ENCODE data around the gene ANGPT4. TPM values are rescaled to one million over a fixed set of nuclear protein-coding genes. Genes with fewer than 3 reads are reported as not detected.

Gene ANGPT4
- total and polyA plus RNA-seq, 9 of the 15 experiments (the other 6 are each of a cell fraction or from before 2014, with no cell fraction given), result not detected

DNA sequence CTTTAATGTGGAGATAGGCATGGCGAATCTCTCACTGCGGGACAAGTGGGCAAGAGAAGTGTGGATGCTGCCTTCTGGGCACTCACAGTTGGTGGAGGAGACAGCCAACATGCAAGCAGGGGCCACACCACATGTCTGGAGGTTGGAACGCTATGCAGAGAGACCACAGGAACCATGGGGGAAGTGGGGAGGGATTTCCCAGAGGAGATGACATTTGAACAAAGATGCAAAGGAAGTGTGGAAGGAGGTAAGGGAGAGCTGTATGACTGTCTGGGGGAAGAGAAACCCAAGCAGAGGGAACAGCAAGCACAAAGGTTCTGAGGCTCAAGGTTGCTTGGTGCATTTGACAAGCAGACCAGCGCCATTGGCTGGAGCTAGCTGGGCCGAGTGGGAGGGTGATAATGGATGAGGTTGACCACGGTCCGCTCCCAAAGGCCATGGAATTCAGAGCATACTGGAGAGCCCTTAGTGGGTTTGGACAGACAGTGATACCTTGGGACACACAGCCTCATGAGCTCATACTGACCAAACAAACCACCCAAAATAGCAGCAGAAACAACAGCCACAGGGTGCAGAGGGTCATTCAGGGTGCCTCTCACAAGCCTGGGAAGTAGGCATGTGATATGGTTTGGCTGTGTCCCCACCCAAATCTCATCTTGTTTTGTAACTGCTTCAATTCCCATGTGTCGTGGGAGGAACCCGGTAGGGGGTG lies 90.3 kb downstream of the ANGPT4 start:
- ATAC-seq (no peak), FAIRE-seq (no peak), DNase-seq (ENCODE audit: extremely low read depth in 1 of 4, low spot score in 3 of 4) (peak in 1 of 4 experiments; percentile 28)
- Histone ChIP-seq H3K4me1 (replicated peaks in 1 of 2; ENCODE audit: control insufficient read depth in 2 of 2, insufficient read depth in 2 of 2, low read length in 2 of 2) (peaks cover 40 to 46% of the 10 kb centered on the region in 2 experiments), H3K9me3 (replicated peaks; ENCODE audit: control insufficient read depth, insufficient read depth, low read depth, low read length) (peaks cover 9% of the 10 kb centered on the region), H3K4me2 (ENCODE audit: insufficient read depth, low read length) (no peak overlapping the region), H3K79me2 (ENCODE audit: control insufficient read depth, insufficient read depth, low read length) (no peaks in the 10 kb centered on the region), H3K27me3 (ENCODE audit: control insufficient read depth in 2 of 2, insufficient read depth in 2 of 2, low read length in 2 of 2) (no peaks in the 10 kb centered on the region), H4K20me1 (replicated peaks; ENCODE audit: control insufficient read depth, insufficient read depth, low read length) (no peaks in the 10 kb centered on the region), H3K27ac (ENCODE audit: extremely low read depth, low read depth, low read length) (no peak overlapping the region), H3K9ac (ENCODE audit: insufficient read depth in 1 of 2, low read depth in 2 of 2, low read length in 2 of 2) (no peak overlapping the region), H3K36me3 (ENCODE audit: control insufficient read depth, insufficient read depth, low read length) (no peaks in the 10 kb centered on the region), H2AFZ (ENCODE audit: low read depth, low read length) (0 out of 2 replicates have a peak overlapping the region, but pooled peaks have one; percentile 32), H3K9me1 (ENCODE audit: control insufficient read depth, insufficient read depth, low read length) (no peaks in the 10 kb centered on the region), H3K4me3 (no peak overlapping the region)
- in situ Hi-C loops (cut with MboI) (no loop called here), intact Hi-C loops (cut with micrococcal nuclease) (no loop called here)
- TF ChIP-seq RNF2 (IDR thresholded peaks at IDR 0.05), result no peak
- TF ChIP-seq, protein P1, sequence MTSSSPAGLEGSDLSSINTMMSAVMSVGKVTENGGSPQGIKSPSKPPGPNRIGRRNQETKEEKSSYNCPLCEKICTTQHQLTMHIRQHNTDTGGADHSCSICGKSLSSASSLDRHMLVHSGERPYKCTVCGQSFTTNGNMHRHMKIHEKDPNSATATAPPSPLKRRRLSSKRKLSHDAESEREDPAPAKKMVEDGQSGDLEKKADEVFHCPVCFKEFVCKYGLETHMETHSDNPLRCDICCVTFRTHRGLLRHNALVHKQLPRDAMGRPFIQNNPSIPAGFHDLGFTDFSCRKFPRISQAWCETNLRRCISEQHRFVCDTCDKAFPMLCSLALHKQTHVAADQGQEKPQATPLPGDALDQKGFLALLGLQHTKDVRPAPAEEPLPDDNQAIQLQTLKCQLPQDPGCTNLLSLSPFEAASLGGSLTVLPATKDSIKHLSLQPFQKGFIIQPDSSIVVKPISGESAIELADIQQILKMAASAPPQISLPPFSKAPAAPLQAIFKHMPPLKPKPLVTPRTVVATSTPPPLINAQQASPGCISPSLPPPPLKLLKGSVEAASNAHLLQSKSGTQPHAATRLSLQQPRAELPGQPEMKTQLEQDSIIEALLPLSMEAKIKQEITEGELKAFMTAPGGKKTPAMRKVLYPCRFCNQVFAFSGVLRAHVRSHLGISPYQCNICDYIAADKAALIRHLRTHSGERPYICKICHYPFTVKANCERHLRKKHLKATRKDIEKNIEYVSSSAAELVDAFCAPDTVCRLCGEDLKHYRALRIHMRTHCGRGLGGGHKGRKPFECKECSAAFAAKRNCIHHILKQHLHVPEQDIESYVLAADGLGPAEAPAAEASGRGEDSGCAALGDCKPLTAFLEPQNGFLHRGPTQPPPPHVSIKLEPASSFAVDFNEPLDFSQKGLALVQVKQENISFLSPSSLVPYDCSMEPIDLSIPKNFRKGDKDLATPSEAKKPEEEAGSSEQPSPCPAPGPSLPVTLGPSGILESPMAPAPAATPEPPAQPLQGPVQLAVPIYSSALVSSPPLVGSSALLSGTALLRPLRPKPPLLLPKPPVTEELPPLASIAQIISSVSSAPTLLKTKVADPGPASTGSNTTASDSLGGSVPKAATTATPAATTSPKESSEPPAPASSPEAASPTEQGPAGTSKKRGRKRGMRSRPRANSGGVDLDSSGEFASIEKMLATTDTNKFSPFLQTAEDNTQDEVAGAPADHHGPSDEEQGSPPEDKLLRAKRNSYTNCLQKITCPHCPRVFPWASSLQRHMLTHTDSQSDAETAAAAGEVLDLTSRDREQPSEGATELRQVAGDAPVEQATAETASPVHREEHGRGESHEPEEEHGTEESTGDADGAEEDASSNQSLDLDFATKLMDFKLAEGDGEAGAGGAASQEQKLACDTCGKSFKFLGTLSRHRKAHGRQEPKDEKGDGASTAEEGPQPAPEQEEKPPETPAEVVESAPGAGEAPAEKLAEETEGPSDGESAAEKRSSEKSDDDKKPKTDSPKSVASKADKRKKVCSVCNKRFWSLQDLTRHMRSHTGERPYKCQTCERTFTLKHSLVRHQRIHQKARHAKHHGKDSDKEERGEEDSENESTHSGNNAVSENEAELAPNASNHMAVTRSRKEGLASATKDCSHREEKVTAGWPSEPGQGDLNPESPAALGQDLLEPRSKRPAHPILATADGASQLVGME (CRISPR knock-in tag; IDR thresholded peaks at IDR 0.05), result no peak
- TF ChIP-seq RHOXF2B (CRISPR knock-in tag; conservative IDR thresholded peaks at IDR 0.05), result no peak
- TF ChIP-seq ZKSCAN1 (IDR thresholded peaks at IDR 0.05; ENCODE audit: low read depth, low read length), result no peak
- TF ChIP-seq SP2 (IDR thresholded peaks at IDR 0.05; ENCODE audit: extremely low read depth, low read depth, low read length, poor library complexity, severe bottlenecking), result no peak
- TF ChIP-seq, protein P2, sequence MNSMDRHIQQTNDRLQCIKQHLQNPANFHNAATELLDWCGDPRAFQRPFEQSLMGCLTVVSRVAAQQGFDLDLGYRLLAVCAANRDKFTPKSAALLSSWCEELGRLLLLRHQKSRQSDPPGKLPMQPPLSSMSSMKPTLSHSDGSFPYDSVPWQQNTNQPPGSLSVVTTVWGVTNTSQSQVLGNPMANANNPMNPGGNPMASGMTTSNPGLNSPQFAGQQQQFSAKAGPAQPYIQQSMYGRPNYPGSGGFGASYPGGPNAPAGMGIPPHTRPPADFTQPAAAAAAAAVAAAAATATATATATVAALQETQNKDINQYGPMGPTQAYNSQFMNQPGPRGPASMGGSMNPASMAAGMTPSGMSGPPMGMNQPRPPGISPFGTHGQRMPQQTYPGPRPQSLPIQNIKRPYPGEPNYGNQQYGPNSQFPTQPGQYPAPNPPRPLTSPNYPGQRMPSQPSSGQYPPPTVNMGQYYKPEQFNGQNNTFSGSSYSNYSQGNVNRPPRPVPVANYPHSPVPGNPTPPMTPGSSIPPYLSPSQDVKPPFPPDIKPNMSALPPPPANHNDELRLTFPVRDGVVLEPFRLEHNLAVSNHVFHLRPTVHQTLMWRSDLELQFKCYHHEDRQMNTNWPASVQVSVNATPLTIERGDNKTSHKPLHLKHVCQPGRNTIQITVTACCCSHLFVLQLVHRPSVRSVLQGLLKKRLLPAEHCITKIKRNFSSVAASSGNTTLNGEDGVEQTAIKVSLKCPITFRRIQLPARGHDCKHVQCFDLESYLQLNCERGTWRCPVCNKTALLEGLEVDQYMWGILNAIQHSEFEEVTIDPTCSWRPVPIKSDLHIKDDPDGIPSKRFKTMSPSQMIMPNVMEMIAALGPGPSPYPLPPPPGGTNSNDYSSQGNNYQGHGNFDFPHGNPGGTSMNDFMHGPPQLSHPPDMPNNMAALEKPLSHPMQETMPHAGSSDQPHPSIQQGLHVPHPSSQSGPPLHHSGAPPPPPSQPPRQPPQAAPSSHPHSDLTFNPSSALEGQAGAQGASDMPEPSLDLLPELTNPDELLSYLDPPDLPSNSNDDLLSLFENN (IDR thresholded peaks at IDR 0.05; ENCODE audit: low read depth in 2 of 2, low read length in 2 of 2), result no peak
- TF ChIP-seq FOS (IDR thresholded peaks at IDR 0.05; ENCODE audit: extremely low read depth, insufficient read length), result no peak
- no peak for TF ChIP-seq CBFA2T3 (IDR thresholded peaks at IDR 0.05)
- TF ChIP-seq IFI16 (CRISPR knock-in tag; IDR thresholded peaks at IDR 0.05), result no peak
- TF ChIP-seq ZSCAN29 (IDR thresholded peaks at IDR 0.05), result no peak
- no peak for TF ChIP-seq ZNF551 (CRISPR knock-in tag; IDR thresholded peaks at IDR 0.05)
- no peak for TF ChIP-seq ZFP30 (CRISPR knock-in tag; IDR thresholded peaks at IDR 0.05; ENCODE audit: borderline replicate concordance)
- TF ChIP-seq POLR3A (IDR thresholded peaks at IDR 0.05; ENCODE audit: borderline replicate concordance, extremely low read depth, insufficient read depth, insufficient read length), result no peak
- POLR2A ChIA-PET, result no interaction called here
- no TSS peak for BruUV-seq (replicated peaks)
- 78% methylated on average over 9 of the region's 9 CpGs for WGBS (ENCODE audit: insufficient coverage, low coverage, missing lambda C conversion rate)
- CTCF ChIA-PET (ENCODE audit: low intra/inter-chr PET ratio), result no interaction called here

All from K562 (cell line).